Neural cell (in vitro differentiated cells): ENCODE results near the gene TBCA. TPM values are rescaled to one million over a fixed set of nuclear protein-coding genes. Genes with fewer than 3 reads are reported as not detected.

Experiments used
- H2AFZ ChIP-seq: fragments of 200-600, 300-800 bp; sonication (generic), shearing (Covaris generic); 2 replicates; pipeline ENCODE4 v1.6.0; 2014; ENCODE audit warnings: low read depth, mild to moderate bottlenecking, antibody characterized with exemption, low read length, moderate library complexity
- H3F3A ChIP-seq: fragments of 200-600 bp; shearing (Covaris generic); 2 replicates; pipeline ENCODE4 v1.6.1; 2016; ENCODE audit warnings: mild to moderate bottlenecking, moderate library complexity, mixed read lengths, antibody characterized with exemption, low read length; ENCODE audit not compliant: insufficient read depth, poor library complexity, severe bottlenecking
- H3K27ac ChIP-seq: fragments of 200-600, 300-800 bp; sonication (generic), shearing (Covaris generic); 2 replicates; pipeline ENCODE4 v1.5.1; 2014; ENCODE audit warnings: mild to moderate bottlenecking, low read length, moderate library complexity
- H3K27me3 ChIP-seq: fragments of 300-800, 200-600 bp; sonication (generic), shearing (Covaris generic); 2 replicates; pipeline ENCODE4 v1.6.0; 2014; ENCODE audit warnings: mild to moderate bottlenecking, low read depth, low read length, moderate library complexity; ENCODE audit not compliant: insufficient read depth
- H3K36me3 ChIP-seq: fragments of 300-800, 200-600 bp; sonication (generic), shearing (Covaris generic); 2 replicates; pipeline ENCODE4 v1.5.1; 2014; ENCODE audit warnings: mild to moderate bottlenecking, antibody characterized with exemption, low read length, moderate library complexity; ENCODE audit not compliant: insufficient read depth
- H3K4me2 ChIP-seq: fragments of 300-800, 200-600 bp; sonication (generic), shearing (Covaris generic); 2 replicates; pipeline ENCODE4 v1.6.0; 2014; ENCODE audit warnings: mild to moderate bottlenecking, low read length
- H3K4me3 ChIP-seq: fragments of 300-800, 200-600 bp; sonication (generic), shearing (Covaris generic); 2 replicates; pipeline ENCODE4 v1.5.1; 2014; ENCODE audit warnings: mild to moderate bottlenecking, low read length, moderate library complexity
- H3K79me2 ChIP-seq: fragments of 200-600 bp; shearing (Covaris generic); replicated peaks from 2 replicates; pipeline ENCODE4 v1.6.0; 2014; ENCODE audit warnings: mild to moderate bottlenecking, low read length, moderate library complexity; ENCODE audit not compliant: insufficient read depth
- H3K9ac ChIP-seq: fragments of 300-800, 200-600 bp; sonication (generic), shearing (Covaris generic); 2 replicates; pipeline ENCODE4 v1.6.1; 2016; ENCODE audit warnings: mild to moderate bottlenecking, low read length, mixed read lengths
- H3K9me2 ChIP-seq: fragments of 200-600 bp; shearing (Covaris generic); 2 replicates; pipeline ENCODE4 v1.6.1; 2016; ENCODE audit warnings: mild to moderate bottlenecking, low read length, mixed read lengths; ENCODE audit not compliant: insufficient read depth
- H3K9me3 ChIP-seq: fragments of 200-600, 300-800 bp; sonication (generic), shearing (Covaris generic); 2 replicates; pipeline ENCODE4 v1.6.1; 2016; ENCODE audit warnings: mild to moderate bottlenecking, mixed run types, low read length, moderate library complexity, mixed read lengths
- H4K20me1 ChIP-seq: fragments of 200-600 bp; shearing (Covaris generic); 2 replicates; pipeline ENCODE4 v1.6.1; 2016; ENCODE audit warnings: mild to moderate bottlenecking, mixed run types; ENCODE audit not compliant: insufficient read depth
- EP300 ChIP-seq: fragments of 450-650 bp; conservative IDR thresholded peaks from 2 replicates; pipeline ENCODE4 v1.6.1; 2014; ENCODE audit warnings: antibody characterized with exemption, mild to moderate bottlenecking, moderate library complexity; ENCODE audit not compliant: poor library complexity, severe bottlenecking
- EZH2 ChIP-seq: fragments of 200-600, 300-800 bp; shearing (Covaris generic), sonication (generic); IDR thresholded peaks from 2 replicates; pipeline ENCODE4 v1.6.1; 2014; ENCODE audit warnings: antibody characterized with exemption, low read length, borderline replicate concordance, mild to moderate bottlenecking; ENCODE audit not compliant: insufficient read depth, poor library complexity, severe bottlenecking
- MXI1 ChIP-seq: fragments of 450-650 bp; conservative IDR thresholded peaks from 2 replicates; pipeline ENCODE4 v1.6.1; 2014; ENCODE audit warnings: antibody characterized with exemption, mild to moderate bottlenecking; ENCODE audit not compliant: poor library complexity, severe bottlenecking
- POLR2AphosphoS5 ChIP-seq: IDR thresholded peaks from 2 replicates; pipeline ENCODE4 v1.6.1; 2012
- RAD21 ChIP-seq: fragments of 450-650 bp; conservative IDR thresholded peaks from 2 replicates; pipeline ENCODE4 v1.6.1; 2014; ENCODE audit warnings: antibody characterized with exemption, mild to moderate bottlenecking, moderate library complexity
- SMC3 ChIP-seq: fragments of 450-650 bp; conservative IDR thresholded peaks from 2 replicates; pipeline ENCODE4 v1.6.1; 2014; ENCODE audit warnings: antibody characterized with exemption, mild to moderate bottlenecking, moderate library complexity; ENCODE audit not compliant: poor library complexity
- TAF1 ChIP-seq: IDR thresholded peaks from 2 replicates; pipeline ENCODE4 v1.6.1; 2012; ENCODE audit warnings: low read depth
- polyA plus RNA-seq: library from polyadenylated mRNA; depleted of rRNA; stranded (reverse); fragments of >200 nt; gene quantifications from 2 replicates; pipeline ENCODE4 v1.2.3, GENCODE V29; 2014
- TF ChIP-seq, protein P1 (sequence below): fragments of 450-650 bp; IDR thresholded peaks from 2 replicates; pipeline ENCODE4 v1.5.1; 2014; ENCODE audit warnings: antibody characterized with exemption, mild to moderate bottlenecking, moderate library complexity; ENCODE audit not compliant: poor library complexity, severe bottlenecking
- TF ChIP-seq, protein P2 (sequence below): IDR thresholded peaks from 2 replicates; pipeline ENCODE4 v1.6.1; 2012; ENCODE audit warnings: borderline replicate concordance

The TBCA gene
- polyA plus RNA-seq, 1 donor from 2014 or later, result 481 TPM

DNA sequence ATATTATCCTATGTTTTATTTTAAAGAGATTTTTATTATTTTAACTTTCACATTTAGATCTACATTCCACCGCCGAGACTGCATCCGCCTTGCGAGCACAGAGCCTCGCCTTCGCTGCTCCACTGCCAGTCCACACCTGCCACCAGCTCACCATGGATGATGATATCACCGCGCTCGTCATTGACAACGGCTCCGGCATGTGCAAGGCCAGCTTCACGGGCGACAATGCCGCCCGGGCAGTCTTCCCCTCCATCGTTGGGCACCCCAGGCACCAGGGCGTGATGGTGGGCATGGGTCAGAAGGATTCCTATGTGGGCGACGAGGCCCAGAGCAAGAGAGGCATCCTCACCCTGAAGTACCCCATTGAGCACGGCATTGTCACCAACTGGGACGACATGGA lies 8.6 kb upstream of the TBCA start:
- no peaks in the 10 kb centered on the region for H3K9me2 ChIP-seq
- no peak overlapping the region for H3K27ac ChIP-seq
- TF ChIP-seq EP300, result no peak
- no peak for TF ChIP-seq POLR2AphosphoS5
- TF ChIP-seq, protein P1, sequence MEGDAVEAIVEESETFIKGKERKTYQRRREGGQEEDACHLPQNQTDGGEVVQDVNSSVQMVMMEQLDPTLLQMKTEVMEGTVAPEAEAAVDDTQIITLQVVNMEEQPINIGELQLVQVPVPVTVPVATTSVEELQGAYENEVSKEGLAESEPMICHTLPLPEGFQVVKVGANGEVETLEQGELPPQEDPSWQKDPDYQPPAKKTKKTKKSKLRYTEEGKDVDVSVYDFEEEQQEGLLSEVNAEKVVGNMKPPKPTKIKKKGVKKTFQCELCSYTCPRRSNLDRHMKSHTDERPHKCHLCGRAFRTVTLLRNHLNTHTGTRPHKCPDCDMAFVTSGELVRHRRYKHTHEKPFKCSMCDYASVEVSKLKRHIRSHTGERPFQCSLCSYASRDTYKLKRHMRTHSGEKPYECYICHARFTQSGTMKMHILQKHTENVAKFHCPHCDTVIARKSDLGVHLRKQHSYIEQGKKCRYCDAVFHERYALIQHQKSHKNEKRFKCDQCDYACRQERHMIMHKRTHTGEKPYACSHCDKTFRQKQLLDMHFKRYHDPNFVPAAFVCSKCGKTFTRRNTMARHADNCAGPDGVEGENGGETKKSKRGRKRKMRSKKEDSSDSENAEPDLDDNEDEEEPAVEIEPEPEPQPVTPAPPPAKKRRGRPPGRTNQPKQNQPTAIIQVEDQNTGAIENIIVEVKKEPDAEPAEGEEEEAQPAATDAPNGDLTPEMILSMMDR, result no peak
- no peak for TF ChIP-seq SMC3
- TF ChIP-seq RAD21, result no peak
- no peak for TF ChIP-seq TAF1
- no peak for TF ChIP-seq MXI1
- TF ChIP-seq EZH2, result no peak
- TF ChIP-seq, protein P2, sequence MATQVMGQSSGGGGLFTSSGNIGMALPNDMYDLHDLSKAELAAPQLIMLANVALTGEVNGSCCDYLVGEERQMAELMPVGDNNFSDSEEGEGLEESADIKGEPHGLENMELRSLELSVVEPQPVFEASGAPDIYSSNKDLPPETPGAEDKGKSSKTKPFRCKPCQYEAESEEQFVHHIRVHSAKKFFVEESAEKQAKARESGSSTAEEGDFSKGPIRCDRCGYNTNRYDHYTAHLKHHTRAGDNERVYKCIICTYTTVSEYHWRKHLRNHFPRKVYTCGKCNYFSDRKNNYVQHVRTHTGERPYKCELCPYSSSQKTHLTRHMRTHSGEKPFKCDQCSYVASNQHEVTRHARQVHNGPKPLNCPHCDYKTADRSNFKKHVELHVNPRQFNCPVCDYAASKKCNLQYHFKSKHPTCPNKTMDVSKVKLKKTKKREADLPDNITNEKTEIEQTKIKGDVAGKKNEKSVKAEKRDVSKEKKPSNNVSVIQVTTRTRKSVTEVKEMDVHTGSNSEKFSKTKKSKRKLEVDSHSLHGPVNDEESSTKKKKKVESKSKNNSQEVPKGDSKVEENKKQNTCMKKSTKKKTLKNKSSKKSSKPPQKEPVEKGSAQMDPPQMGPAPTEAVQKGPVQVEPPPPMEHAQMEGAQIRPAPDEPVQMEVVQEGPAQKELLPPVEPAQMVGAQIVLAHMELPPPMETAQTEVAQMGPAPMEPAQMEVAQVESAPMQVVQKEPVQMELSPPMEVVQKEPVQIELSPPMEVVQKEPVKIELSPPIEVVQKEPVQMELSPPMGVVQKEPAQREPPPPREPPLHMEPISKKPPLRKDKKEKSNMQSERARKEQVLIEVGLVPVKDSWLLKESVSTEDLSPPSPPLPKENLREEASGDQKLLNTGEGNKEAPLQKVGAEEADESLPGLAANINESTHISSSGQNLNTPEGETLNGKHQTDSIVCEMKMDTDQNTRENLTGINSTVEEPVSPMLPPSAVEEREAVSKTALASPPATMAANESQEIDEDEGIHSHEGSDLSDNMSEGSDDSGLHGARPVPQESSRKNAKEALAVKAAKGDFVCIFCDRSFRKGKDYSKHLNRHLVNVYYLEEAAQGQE, result no peak
- H3K9me3 ChIP-seq, result no peaks in the 10 kb centered on the region
- no peak overlapping the region for H3K4me3 ChIP-seq
- no peak overlapping the region for H3K4me2 ChIP-seq
- H3K79me2 ChIP-seq, result no peaks in the 10 kb centered on the region
- no peak overlapping the region for H2AFZ ChIP-seq
- no peaks in the 10 kb centered on the region for H4K20me1 ChIP-seq
- H3K27me3 ChIP-seq, result no peaks in the 10 kb centered on the region
- H3K9ac ChIP-seq, result no peak overlapping the region
- H3K36me3 ChIP-seq, result no peaks in the 10 kb centered on the region
- no peaks in the 10 kb centered on the region for H3F3A ChIP-seq

DNA sequence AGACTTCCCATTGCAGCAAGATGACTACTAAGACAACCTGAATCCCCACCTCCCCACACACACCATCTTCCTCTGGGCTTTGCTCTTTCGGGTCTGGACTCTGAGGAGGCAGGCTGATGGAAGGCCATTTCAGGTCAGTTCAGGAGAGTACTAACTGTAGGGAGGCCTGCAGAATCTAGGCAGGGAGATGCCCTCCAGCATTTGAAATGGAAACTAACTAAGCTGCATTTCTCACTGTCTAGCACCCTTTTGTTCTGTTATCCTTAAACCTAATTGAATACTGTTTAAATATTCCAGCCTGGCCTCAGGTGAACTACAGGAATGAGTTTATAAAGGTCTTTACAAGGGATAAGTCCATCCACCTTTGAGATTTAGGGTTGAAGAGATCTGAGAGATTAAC lies 4.9 kb upstream of the TBCA start:
- Histone ChIP-seq H2AFZ (no peak overlapping the region), H3K9me3 (no peaks in the 10 kb centered on the region), H3F3A (no peaks in the 10 kb centered on the region), H4K20me1 (no peaks in the 10 kb centered on the region), H3K9ac (no peak overlapping the region), H3K27me3 (no peaks in the 10 kb centered on the region), H3K9me2 (no peaks in the 10 kb centered on the region), H3K27ac (no peak overlapping the region), H3K4me2 (no peak overlapping the region), H3K79me2 (no peaks in the 10 kb centered on the region), H3K4me3 (no peak overlapping the region), H3K36me3 (no peaks in the 10 kb centered on the region)
- TF ChIP-seq EZH2 (no peak), EP300 (no peak), TAF1 (no peak), MXI1 (no peak), SMC3 (no peak), POLR2AphosphoS5 (no peak), RAD21 (no peak)
- TF ChIP-seq, protein P2, result no peak
- TF ChIP-seq, protein P1, result no peak
